Muscle of leg (tissue), 11 donors: ENCODE data around the gene SPTBN1. TPM values are rescaled to one million over a fixed set of nuclear protein-coding genes. Genes with fewer than 3 reads are reported as not detected.
"Not testable (repeated sequence)": the region's sequence is repeated elsewhere in the genome, so short reads cannot be mapped to it uniquely, and the experiment has no call there.

Experiments used
- DNase-seq: peaks from one replicate; pipeline ENCODE4 v3.0.0; 2013
- H3K27ac ChIP-seq: one replicate; pipeline ENCODE4 v1.5.1; 2013; ENCODE audit warnings: mild to moderate bottlenecking, low read length, control low read depth
- H3K27me3 ChIP-seq: one replicate; pipeline ENCODE4 v1.6.1; 2013; ENCODE audit warnings: low read length; ENCODE audit not compliant: control insufficient read depth, insufficient read depth
- H3K36me3 ChIP-seq: one replicate; pipeline ENCODE4 v1.6.1; 2013; ENCODE audit warnings: low read length; ENCODE audit not compliant: control insufficient read depth, insufficient read depth
- H3K4me1 ChIP-seq: one replicate; pipeline ENCODE4 v1.6.1; 2013; ENCODE audit warnings: low read length; ENCODE audit not compliant: control insufficient read depth, insufficient read depth
- H3K4me3 ChIP-seq: one replicate; pipeline ENCODE4 v1.5.1; 2013; ENCODE audit warnings: low read length, control low read depth
- H3K9me3 ChIP-seq: replicated peaks from 2 replicates; pipeline ENCODE4 v1.6.1; 2013; ENCODE audit warnings: low read depth, low read length; ENCODE audit not compliant: control insufficient read depth
- WGBS: methylation state at CpG from one replicate; pipeline ENCODE4 v1.1.5; 2013; ENCODE audit warnings: missing lambda C conversion rate; ENCODE audit not compliant: insufficient coverage; 5-methylcytosine and 5-hydroxymethylcytosine counted together
- polyA plus RNA-seq, 8 donors: library from polyadenylated mRNA; unstranded; fragments of 120-200 nt; gene quantifications; one replicate each; pipeline versions ENCODE4 v1.2.1 to v1.2.3, GENCODE V29; 2013; ENCODE audit warnings: inconsistent platforms in 1 of 8, low replicate concordance in 1 of 8; ENCODE audit not compliant: insufficient read length in 8 of 8, insufficient read depth in 1 of 8
- total RNA-seq: library from RNA; stranded (reverse); fragments of 120-200 nt; gene quantifications from one replicate; pipeline ENCODE4 v1.2.4, GENCODE V29; 2013

Gene SPTBN1
- total and polyA plus RNA-seq, 9 donors: 228 to 333 (median 273) TPM

DNA sequence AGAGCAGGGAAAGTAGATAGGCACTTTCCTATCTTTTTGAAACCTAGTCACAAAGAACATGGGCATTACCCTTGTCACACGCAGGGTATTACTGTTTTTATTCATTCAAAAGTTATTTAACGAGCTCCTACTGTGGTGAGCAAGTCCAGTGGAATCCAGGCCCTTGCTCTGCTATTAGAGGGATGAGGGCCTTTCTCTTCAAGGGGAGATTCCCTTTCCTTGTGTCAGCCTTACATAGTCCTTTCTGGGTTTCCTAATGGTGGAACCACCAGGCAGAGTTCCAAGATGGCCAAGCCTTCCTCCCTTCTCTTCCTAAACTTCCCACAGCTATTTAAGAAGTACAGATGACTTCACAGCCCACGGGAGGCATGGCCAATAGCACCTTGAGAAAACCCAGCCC is 64.6 kb downstream of the SPTBN1 start:
- WGBS: no CpG with 5 or more reads among the region's 3 CpGs
- peaks cover 11% of the 10 kb centered on the region for H3K4me1 ChIP-seq
- H3K9me3 ChIP-seq: no peaks in the 10 kb centered on the region
- H3K4me3 ChIP-seq: no peak overlapping the region
- no peaks in the 10 kb centered on the region for H3K27me3 ChIP-seq
- no peak for DNase-seq
- no peak overlapping the region for H3K27ac ChIP-seq
- peaks cover 4% of the 10 kb centered on the region for H3K36me3 ChIP-seq

DNA sequence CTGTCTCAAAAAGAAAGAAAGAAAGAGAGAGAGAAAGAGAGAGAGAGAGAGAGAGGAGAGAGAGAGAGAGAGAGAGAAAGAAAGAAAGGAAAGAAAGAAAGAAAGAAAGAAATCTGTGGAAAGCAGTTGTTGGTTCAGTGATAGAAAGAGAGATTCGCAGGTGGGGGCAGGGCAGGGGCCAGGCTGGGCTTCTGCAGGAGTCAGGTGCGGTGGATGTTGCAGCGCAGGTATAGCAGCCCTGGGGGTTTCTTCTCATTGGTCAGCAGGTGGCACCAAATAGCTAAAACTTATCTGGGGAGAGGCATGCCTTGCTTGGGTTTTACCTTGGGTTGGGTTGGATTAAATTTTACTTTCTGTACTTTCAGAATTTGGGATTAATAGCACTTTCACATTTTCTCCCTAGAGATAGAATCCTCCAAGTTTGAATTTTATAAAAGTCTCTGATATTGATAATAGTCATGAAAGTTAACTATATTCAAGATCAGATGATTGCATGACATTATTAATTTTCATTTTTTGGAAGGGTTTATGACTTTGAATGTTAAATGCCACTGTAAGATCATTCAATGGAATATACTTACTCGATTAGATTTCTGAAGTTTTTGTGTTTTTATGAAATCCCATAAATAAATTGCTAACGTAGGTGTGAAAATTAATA is 66.6 kb downstream of the SPTBN1 start:
- Histone ChIP-seq H3K36me3 (peaks cover 19% of the 10 kb centered on the region), H3K9me3 (no peaks in the 10 kb centered on the region), H3K27ac (no peak overlapping the region), H3K4me1 (peaks cover 14% of the 10 kb centered on the region), H3K27me3 (no peaks in the 10 kb centered on the region), H3K4me3 (no peak overlapping the region)
- peak; percentile 62 for DNase-seq
- WGBS: 19% methylated on average over 2 of the region's 5 CpGs

DNA sequence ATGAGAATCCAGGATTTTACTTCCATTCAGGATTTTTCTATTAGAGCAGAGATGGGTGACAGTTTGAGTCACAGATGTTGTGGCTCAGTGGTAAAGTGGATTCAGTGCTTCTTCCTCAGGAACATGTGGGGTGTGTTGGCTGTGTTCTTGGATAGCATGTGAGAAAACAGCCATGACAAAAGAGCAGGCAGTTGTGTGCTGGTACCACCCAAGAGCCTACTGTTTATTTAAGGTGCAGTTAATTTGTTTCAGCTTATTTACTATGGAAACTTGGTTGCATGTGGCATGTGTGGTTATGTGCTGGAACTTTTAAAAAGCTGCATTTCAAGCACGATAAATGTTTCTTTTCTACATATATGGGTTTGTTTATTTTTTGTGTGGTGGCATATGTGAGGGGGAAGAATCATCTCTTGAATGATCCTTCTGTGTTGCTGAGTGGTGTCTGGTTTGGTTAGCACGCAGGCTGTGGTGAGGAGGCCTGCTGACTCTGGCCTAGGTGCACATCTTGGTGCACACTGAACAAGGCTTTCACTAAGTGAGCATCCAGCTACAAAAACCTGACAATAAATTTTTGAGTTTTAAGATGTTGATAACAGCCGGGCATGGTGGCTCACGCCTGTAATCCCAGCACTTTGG is 67.3 kb downstream of the SPTBN1 start:
- 83% methylated on average over 2 of the region's 4 CpGs for WGBS
- H3K36me3 ChIP-seq: peaks cover 24% of the 10 kb centered on the region
- no peak overlapping the region for H3K4me3 ChIP-seq
- no peaks in the 10 kb centered on the region for H3K9me3 ChIP-seq
- no peaks in the 10 kb centered on the region for H3K27me3 ChIP-seq
- peaks cover 14% of the 10 kb centered on the region for H3K4me1 ChIP-seq
- DNase-seq: no peak
- no peak overlapping the region for H3K27ac ChIP-seq

DNA sequence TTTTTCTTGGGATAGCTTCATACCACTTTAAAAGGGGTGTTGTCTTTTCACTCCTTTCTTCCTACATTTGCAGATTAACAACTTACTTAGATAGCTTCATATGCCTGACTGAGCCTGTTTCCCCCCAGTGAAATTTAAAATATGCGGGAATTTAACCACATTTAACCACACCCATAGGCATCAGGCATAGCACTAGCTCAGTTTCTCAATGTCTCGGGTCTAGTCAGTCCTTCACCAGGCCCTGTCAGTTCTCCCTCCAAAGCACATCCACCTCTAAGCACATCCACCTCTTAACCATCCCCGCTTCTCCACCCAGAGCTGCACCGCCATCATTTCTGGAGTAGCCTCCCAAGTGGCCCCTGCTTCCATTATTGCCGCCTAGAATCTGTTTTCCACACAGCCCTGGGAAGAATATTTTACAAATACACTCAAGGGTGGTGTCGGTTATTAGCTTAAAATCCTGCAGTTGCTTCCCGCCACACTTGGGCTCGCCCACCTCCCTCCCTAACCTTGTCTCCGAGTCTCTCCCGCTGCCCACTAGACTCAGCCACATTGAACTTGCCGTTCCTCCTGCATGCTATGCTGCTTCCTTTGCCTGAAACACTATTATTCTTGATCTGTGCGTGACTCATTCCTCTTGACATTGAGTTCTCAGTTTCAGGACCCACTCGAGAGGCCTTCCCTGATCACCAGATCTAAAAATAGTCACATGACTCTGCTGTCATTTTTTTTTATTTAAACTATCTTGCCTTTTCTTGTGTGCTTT is 68.3 kb downstream of the SPTBN1 start:
- 65% methylated on average over 10 of the region's 13 CpGs for WGBS
- Histone ChIP-seq H3K4me3 (no peak overlapping the region), H3K27me3 (no peaks in the 10 kb centered on the region), H3K27ac (peak overlapping the region; percentile 31), H3K4me1 (peaks cover 13% of the 10 kb centered on the region), H3K9me3 (no peaks in the 10 kb centered on the region), H3K36me3 (peaks cover 30% of the 10 kb centered on the region)
- peak; percentile 25 for DNase-seq

DNA sequence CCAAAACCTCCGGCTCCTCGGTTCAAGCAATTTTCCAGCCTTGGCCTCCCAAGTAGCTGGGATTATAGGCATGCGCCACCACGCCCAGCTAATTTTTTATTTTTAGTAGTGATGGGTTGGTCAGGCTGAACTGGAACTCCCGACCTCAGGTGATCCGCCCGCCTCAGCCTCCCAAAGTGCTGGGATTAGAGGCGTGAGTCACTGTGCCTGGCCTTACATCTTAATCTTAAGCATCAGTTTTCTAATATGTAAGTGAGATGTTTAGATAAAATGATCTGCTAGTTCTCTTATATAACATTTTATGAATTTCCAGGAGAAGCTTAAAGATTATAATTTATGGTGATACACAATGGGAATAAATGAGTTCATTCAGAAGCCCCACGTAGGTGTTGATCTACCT is 69.2 kb downstream of the SPTBN1 start:
- H3K27me3 ChIP-seq: no peaks in the 10 kb centered on the region
- peaks cover 34% of the 10 kb centered on the region for H3K36me3 ChIP-seq
- peaks cover 9% of the 10 kb centered on the region for H3K4me1 ChIP-seq
- no peaks in the 10 kb centered on the region for H3K9me3 ChIP-seq
- DNase-seq: no peak
- no peak overlapping the region for H3K4me3 ChIP-seq
- H3K27ac ChIP-seq: no peak overlapping the region
- no CpG with 5 or more reads among the region's 9 CpGs for WGBS

DNA sequence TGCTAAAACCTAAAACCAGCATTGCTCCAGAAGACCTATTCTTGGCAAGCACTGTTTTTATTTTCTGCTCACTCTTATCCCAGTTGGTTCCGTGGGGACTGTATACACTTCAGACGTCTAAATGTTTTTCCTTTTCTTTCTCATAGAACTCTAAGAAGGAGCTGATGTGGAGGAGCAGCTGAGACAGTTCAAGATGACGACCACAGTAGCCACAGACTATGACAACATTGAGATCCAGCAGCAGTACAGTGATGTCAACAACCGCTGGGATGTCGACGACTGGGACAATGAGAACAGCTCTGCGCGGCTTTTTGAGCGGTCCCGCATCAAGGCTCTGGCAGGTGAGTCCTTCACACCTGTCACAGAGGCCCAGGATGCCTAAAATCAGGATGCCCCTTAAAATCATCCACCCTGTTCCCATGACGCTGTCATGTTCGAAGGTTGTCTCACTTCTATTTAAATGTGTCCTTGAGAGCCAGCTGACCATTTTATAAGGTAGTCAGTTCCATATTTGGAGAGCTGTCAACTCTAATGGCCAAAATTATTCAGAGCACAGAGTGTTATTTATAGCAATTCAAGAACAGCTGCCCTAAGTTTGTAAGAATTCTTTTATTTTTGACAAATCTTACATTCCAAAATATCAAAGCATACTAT is 70.2 kb downstream of the SPTBN1 start:
- Histone ChIP-seq H3K4me3 (no peak overlapping the region), H3K36me3 (peaks cover 42% of the 10 kb centered on the region), H3K27me3 (no peaks in the 10 kb centered on the region), H3K4me1 (peaks cover 9% of the 10 kb centered on the region), H3K9me3 (no peaks in the 10 kb centered on the region), H3K27ac (peak overlapping the region; percentile 16)
- 90% methylated on average over 8 of the region's 12 CpGs for WGBS
- no peak for DNase-seq

DNA sequence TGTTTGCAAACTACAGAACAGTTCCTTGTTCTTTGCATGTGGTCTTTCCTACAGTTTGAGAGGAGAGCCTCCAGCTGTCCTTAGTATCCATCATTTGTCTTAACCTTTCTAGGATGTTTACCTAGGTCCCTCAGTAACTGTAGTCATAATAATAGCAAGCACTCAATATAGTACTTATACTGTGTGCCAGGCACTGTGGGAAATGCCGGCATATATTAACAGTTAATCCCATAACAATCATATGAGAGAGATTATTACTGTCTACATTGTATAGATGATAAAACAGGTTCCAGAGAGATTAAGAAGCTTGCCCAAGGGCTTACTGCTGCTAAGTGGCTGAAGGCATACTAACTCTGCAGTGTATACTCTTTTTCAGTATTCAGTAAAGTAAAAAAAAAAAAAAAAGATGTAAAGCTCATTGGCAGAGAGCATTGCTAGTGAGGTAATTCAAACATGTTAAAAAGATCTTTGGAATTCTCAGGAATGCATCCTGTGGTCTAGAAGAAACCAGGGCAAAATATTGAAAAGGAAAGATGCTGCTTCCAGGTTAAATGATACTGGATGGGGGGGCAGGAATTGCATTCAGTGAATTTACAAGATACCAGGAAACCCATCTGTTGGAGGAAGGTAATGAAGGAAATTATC is 72.3 kb downstream of the SPTBN1 start:
- Histone ChIP-seq H3K36me3 (peaks cover 46% of the 10 kb centered on the region), H3K4me1 (peaks cover 9% of the 10 kb centered on the region), H3K4me3 (no peak overlapping the region), H3K9me3 (no peaks in the 10 kb centered on the region), H3K27me3 (no peaks in the 10 kb centered on the region), H3K27ac (no peak overlapping the region)
- no peak for DNase-seq
- WGBS: no CpG with 5 or more reads among the region's 1 CpG

DNA sequence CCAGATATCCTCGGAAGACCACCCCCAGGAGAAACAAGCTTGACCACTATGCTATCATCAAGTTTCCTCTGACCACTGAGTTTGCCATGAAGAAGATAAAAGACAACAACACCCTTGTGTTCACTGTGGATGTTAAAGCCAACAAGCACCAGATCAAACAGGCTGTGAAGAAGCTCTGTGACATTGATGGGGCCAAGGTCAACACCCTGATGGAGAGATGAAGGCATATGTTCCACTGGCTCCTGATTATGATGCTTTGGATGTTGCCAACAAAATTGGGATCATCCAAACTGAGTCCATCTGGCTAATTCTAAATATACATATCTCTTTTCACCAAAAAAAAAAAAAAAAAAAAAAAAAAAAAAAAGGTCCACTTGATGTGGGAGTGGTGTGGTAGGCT is 73.4 kb downstream of the SPTBN1 start:
- not testable (repeated sequence) for H3K4me3 ChIP-seq, H3K27me3 ChIP-seq, H3K4me1 ChIP-seq, H3K9me3 ChIP-seq, H3K27ac ChIP-seq, DNase-seq
- H3K36me3 ChIP-seq: peaks cover 52% of the 10 kb centered on the region
- no CpG with 5 or more reads among the region's 1 CpG for WGBS

DNA sequence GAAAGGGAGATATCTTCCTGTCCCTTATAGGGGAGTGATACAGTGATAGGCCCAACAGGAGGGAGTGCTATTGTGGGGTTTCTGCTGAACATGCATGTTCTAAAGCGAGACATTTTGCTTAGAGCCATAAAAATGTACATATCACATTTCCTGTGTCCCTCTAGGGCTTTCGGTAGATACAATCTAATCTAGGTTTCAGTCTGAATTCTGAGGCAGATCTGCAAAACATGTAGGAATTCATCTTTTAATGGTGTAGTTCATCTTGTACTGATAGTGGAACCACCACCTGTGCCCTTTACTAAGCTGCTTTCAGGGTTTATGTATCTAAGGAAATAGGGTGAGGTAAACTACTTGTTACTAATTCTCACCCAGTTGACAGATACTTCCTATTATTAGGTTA is 73.8 kb downstream of the SPTBN1 start:
- no peak overlapping the region for H3K4me3 ChIP-seq
- no peak for DNase-seq
- no CpG with 5 or more reads among the region's 2 CpGs for WGBS
- H3K4me1 ChIP-seq: peaks cover 3% of the 10 kb centered on the region
- H3K36me3 ChIP-seq: peaks cover 57% of the 10 kb centered on the region
- H3K27ac ChIP-seq: no peak overlapping the region
- H3K9me3 ChIP-seq: no peaks in the 10 kb centered on the region
- no peaks in the 10 kb centered on the region for H3K27me3 ChIP-seq
